A549 (cell line): ENCODE data around the gene ZNF335. TPM values are rescaled to one million over a fixed set of nuclear protein-coding genes. Genes with fewer than 3 reads are reported as not detected.

Experiments used
- ATAC-seq, 2 experiments: fragments of 200-7000 bp in 1 of 2; fragments of >200 bp in 1 of 2; cut with Nextera tagmentation in 1 of 2; cut with Tn5 transposase in 1 of 2; 3 replicates each; pipeline versions ENCODE4 v1.8.0 to v1.9.1; 2018 to 2020; ENCODE audit warnings: mild to moderate bottlenecking in 1 of 2, moderate library complexity in 1 of 2
- CTCF ChIA-PET: fragments of 300-600 bp; sonication (Branson Sonifier 250); formaldehyde crosslinking; extraction: SDS; loops from one replicate; lab custom pipeline; 2021; ENCODE audit warnings: antibody characterized with exemption, inconsistent platforms; lab: Yijun Ruan, JAX
- POLR2A ChIA-PET: fragments of 350-600 bp; formaldehyde crosslinking; extraction: SDS; loops from one replicate; lab custom pipeline; 2021; ENCODE audit warnings: antibody characterized with exemption, inconsistent platforms; lab: Yijun Ruan, JAX
- DNase-seq, 2 experiments: peaks; one replicate each; pipeline versions ENCODE4 v3.0.0 to v3.0.0-alpha.2; 2011 to 2016; ENCODE audit warnings: low read depth in 1 of 2, low spot score in 1 of 2
- FAIRE-seq: peaks from 2 replicates; lab custom pipeline; 2011; peaks lifted over from hg19 to GRCh38; lab: Jason Lieb, UNC
- H3K27ac ChIP-seq, 2 experiments: fragments of >200 bp; sonication (Bioruptor Twin); formaldehyde crosslinking; 3 replicates each; pipeline ENCODE4 v1.5.1; 2016 to 2017
- H3K4me1 ChIP-seq: fragments of >200 bp; sonication (Bioruptor Twin); formaldehyde crosslinking; 3 replicates; pipeline ENCODE4 v1.6.1; 2016
- H3K4me2 ChIP-seq: fragments of >200 bp; sonication (Bioruptor Twin); formaldehyde crosslinking; 3 replicates; pipeline ENCODE4 v1.6.1; 2016
- H3K4me3 ChIP-seq: fragments of >200 bp; sonication (Bioruptor Twin); formaldehyde crosslinking; 3 replicates; pipeline ENCODE4 v1.5.1; 2016
- H3K9me3 ChIP-seq: fragments of >200 bp; sonication (Bioruptor Twin); formaldehyde crosslinking; 3 replicates; pipeline ENCODE4 v1.6.1; 2016
- CBX8 ChIP-seq: fragments of 200-600 bp; sonication (generic); IDR thresholded peaks from 2 replicates; pipeline ENCODE4 v1.6.1; 2016
- CEBPB ChIP-seq, 2 experiments: fragments of >200 bp in 1 of 2; sonication (Bioruptor Twin) in 1 of 2; formaldehyde crosslinking in 1 of 2; IDR thresholded peaks; 2 replicates each; pipeline ENCODE4 v1.6.1; 2012 to 2016
- CHD4 ChIP-seq: fragments of 200-600 bp; sonication (generic); IDR thresholded peaks from 2 replicates; pipeline ENCODE4 v1.6.1; 2016; ENCODE audit warnings: antibody characterized with exemption, mild to moderate bottlenecking, borderline replicate concordance
- EHF ChIP-seq: fragments of 250-450 bp; sonication (Bioruptor Pico); IDR thresholded peaks from 2 replicates; pipeline ENCODE4 v1.5.0; 2020; ENCODE audit warnings: mild to moderate bottlenecking
- EHMT2 ChIP-seq: fragments of 200-600 bp; sonication (generic); IDR thresholded peaks from 2 replicates; pipeline ENCODE4 v1.6.1; 2016; ENCODE audit warnings: antibody characterized with exemption, low read depth, mild to moderate bottlenecking, moderate library complexity
- ELK1 ChIP-seq: fragments of 150-350 bp; IDR thresholded peaks from 2 replicates; pipeline ENCODE4 v1.6.1; 2014; ENCODE audit warnings: low read depth, mild to moderate bottlenecking, low read length
- ESRRA ChIP-seq: fragments of 150-350 bp; IDR thresholded peaks from 2 replicates; pipeline ENCODE4 v1.6.1; 2014; ENCODE audit warnings: mild to moderate bottlenecking, low read length, borderline replicate concordance
- FOSL2 ChIP-seq, 2 experiments: fragments of 450-650 bp in 1 of 2; fragments of >200 bp in 1 of 2; sonication (Bioruptor Twin) in 1 of 2; formaldehyde crosslinking; IDR thresholded peaks; 2 replicates each; pipeline versions ENCODE4 v1.5.0 to v1.6.1; 2016 to 2020; ENCODE audit warnings: mild to moderate bottlenecking in 1 of 2, moderate library complexity in 1 of 2
- FOXS1 ChIP-seq: fragments of 250-450 bp; sonication (Bioruptor Pico); IDR thresholded peaks from 2 replicates; pipeline ENCODE4 v1.5.0; 2020; ENCODE audit warnings: mild to moderate bottlenecking, moderate library complexity
- HES2 ChIP-seq: fragments of >200 bp; sonication (Bioruptor Twin); formaldehyde crosslinking; IDR thresholded peaks from 2 replicates; pipeline ENCODE4 v1.6.1; 2016
- HOXB13 ChIP-seq: fragments of 250-450 bp; sonication (Bioruptor Pico); IDR thresholded peaks from 2 replicates; pipeline ENCODE4 v1.5.0; 2020; ENCODE audit warnings: low read depth, mild to moderate bottlenecking, moderate library complexity
- HOXB5 ChIP-seq: fragments of 250-450 bp; sonication (Bioruptor Pico); IDR thresholded peaks from 2 replicates; pipeline ENCODE4 v1.5.0; 2020; ENCODE audit warnings: mild to moderate bottlenecking, moderate library complexity
- KDM5A ChIP-seq: fragments of 200-600 bp; sonication (generic); IDR thresholded peaks from 2 replicates; pipeline ENCODE4 v1.6.1; 2016; ENCODE audit warnings: antibody characterized with exemption, mild to moderate bottlenecking
- NFE2L2 ChIP-seq: fragments of 150-350 bp; conservative IDR thresholded peaks from 2 replicates; pipeline ENCODE4 v1.6.1; 2014; ENCODE audit warnings: low read length
- NPAS2 ChIP-seq: fragments of 250-450 bp; sonication (Bioruptor Pico); IDR thresholded peaks from 2 replicates; pipeline ENCODE4 v1.8.0; 2022; ENCODE audit warnings: mild to moderate bottlenecking, moderate library complexity, borderline replicate concordance
- PBX3 ChIP-seq: IDR thresholded peaks from 2 replicates; pipeline ENCODE4 v1.6.1; 2012
- PHF8 ChIP-seq: fragments of 200-600 bp; sonication (generic); IDR thresholded peaks from 2 replicates; pipeline ENCODE4 v1.6.1; 2016; ENCODE audit warnings: low read depth, mild to moderate bottlenecking, antibody characterized with exemption, moderate library complexity, borderline replicate concordance
- POLR2A ChIP-seq: IDR thresholded peaks from 2 replicates; pipeline ENCODE4 v1.6.1; 2012; ENCODE audit warnings: mild to moderate bottlenecking, low read length
- RCOR1 ChIP-seq: fragments of 150-350 bp; IDR thresholded peaks from 2 replicates; pipeline ENCODE4 v1.6.1; 2014; ENCODE audit warnings: antibody characterized with exemption, low read length, low read depth
- REST ChIP-seq: fragments of 200-600 bp; sonication (generic); IDR thresholded peaks from 2 replicates; pipeline ENCODE4 v1.6.1; 2016; ENCODE audit warnings: antibody characterized with exemption, mild to moderate bottlenecking, moderate library complexity
- SREBF2 ChIP-seq: fragments of 450-650 bp; IDR thresholded peaks from 2 replicates; pipeline ENCODE4 v1.6.1; 2014; ENCODE audit warnings: mild to moderate bottlenecking, moderate library complexity
- USF2 ChIP-seq: fragments of 450-650 bp; IDR thresholded peaks from 2 replicates; pipeline ENCODE4 v1.6.1; 2014; ENCODE audit warnings: antibody characterized with exemption
- ZC3H11A ChIP-seq: fragments of 450-650 bp; IDR thresholded peaks from 2 replicates; pipeline ENCODE4 v1.6.1; 2014; ENCODE audit warnings: antibody characterized with exemption, mild to moderate bottlenecking
- ZSCAN20 ChIP-seq: fragments of 250-450 bp; sonication (Bioruptor Pico); IDR thresholded peaks from 2 replicates; pipeline ENCODE4 v1.8.0; 2022; ENCODE audit warnings: mild to moderate bottlenecking, moderate library complexity
- whole genome bisulfite sequencing: methylation state at CpG from one replicate; pipeline ENCODE4 v1.1.6; 2017; ENCODE audit errors: missing lambda C conversion rate; 5-methylcytosine and 5-hydroxymethylcytosine counted together
- polyA plus RNA-seq, 4 experiments: library from polyadenylated mRNA; depleted of rRNA in 3 of 4; stranded (reverse); fragments of >200 nt; fragmentation: RNase III in 1 of 4; extraction: RNeasy Plus Mini Kit Qiagen cat#74134 plus additional on column Dnase treatment in 1 of 4; gene quantifications; 2 replicates in 3 of 4; 3 replicates in 1 of 4; pipeline ENCODE4 v1.2.3, GENCODE V29; 2011 to 2017

ZNF335 gene
- polyA plus RNA-seq, 2 of the 4 experiments (the other 2 are of a cell fraction): 7.3 to 9.3 TPM

- no peaks in the 10 kb centered on the region for H3K9me3 ChIP-seq
- ATAC-seq: no peak
- no peak overlapping the region for H3K4me2 ChIP-seq
- H3K4me1 ChIP-seq: peaks cover 11% of the 10 kb centered on the region; the same call in 2 of the 3 replicates
- H3K4me3 ChIP-seq: no peak overlapping the region
- ChIA-PET CTCF (no interaction called here), POLR2A (interaction anchor here (1.0 kb wide), 1 partner anchor 13 kb away, joined by 4 read pairs; no protein-coding TSS in a partner anchor)
- 83% methylated on average over 4 of the region's 4 CpGs for WGBS
- DNase-seq: no peak
- no peak for FAIRE-seq
- TF ChIP-seq SREBF2 (no peak), NFE2L2 (no peak), ZSCAN20 (CRISPR knock-in tag) (no peak), HOXB13 (CRISPR knock-in tag) (no peak), PBX3 (no peak), ELK1 (no peak), CEBPB (IDR thresholded peaks at IDR 0.05) (no peak), EHF (no peak), USF2 (no peak), PHF8 (no peak), ESRRA (no peak), HOXB5 (CRISPR knock-in tag) (no peak), REST (no peak), POLR2A (no peak), EHMT2 (no peak)
- no peak overlapping the region for H3K27ac ChIP-seq
Measured at GRCh38 chr20:45912344-45912682, 59.7 kb downstream of the ZNF335 start.

GRCh38 chr20:45911486-45912343 lies 60.3 kb downstream of the ZNF335 start, which contains the start of gene PLTP:
TSS of gene PLTP (minus strand) at chr20:45912155. CDS start at chr20:45911452, 703 bp downstream.
- 85% methylated on average over 57 of the region's 58 CpGs for WGBS

More at GRCh38 chr20:45911486-45912343, 60.3 kb downstream of the ZNF335 start, which contains the start of gene PLTP:
- Histone ChIP-seq H3K4me3 (peak within 1 kb of the TSS; percentile 33; the same call in 2 of the 3 replicates), H3K4me1 (peaks cover 11% of the 10 kb centered on the region; the same call in 2 of the 3 replicates), H3K27ac (peak within 1 kb of the TSS; percentile 55 to 79), H3K4me2 (peak within 1 kb of the TSS; percentile 69), H3K9me3 (no peaks in the 10 kb centered on the region)
- TF ChIP-seq EHF (no peak), KDM5A (no peak), RCOR1 (no peak), FOXS1 (CRISPR knock-in tag) (no peak), ESRRA (no peak), FOSL2 (IDR thresholded peaks at IDR 0.05) (no peak), FOSL2 (CRISPR knock-in tag; IDR thresholded peaks at IDR 0.05) (no peak), HES2 (no peak), NPAS2 (no peak), ZC3H11A (no peak), POLR2A (no peak), CBX8 (no peak), CHD4 (no peak), PHF8 (no peak)
- ChIA-PET CTCF (interaction anchor here (1.6 kb wide), 1 partner anchor 12 kb away, joined by 6 read pairs; no protein-coding TSS in a partner anchor), POLR2A (interaction anchor here (1.0 kb wide), 1 partner anchor 12 kb away, joined by 4 read pairs; no protein-coding TSS in a partner anchor)
- FAIRE-seq (no peak), DNase-seq (no peak), ATAC-seq (no peak)
